ENCODE measurements around the gene RBM47.

GRCh38 chr4:40412866-40413795 lies 216.5 kb downstream of the RBM47 start:
- TF ChIP-seq CTCF (IDR thresholded peaks at IDR 0.05; ENCODE audit: insufficient read depth, low read length): no peak
- TF ChIP-seq POLR2AphosphoS5 (IDR thresholded peaks at IDR 0.05; ENCODE audit: low read depth): no peak
- TF ChIP-seq REST (IDR thresholded peaks at IDR 0.05; ENCODE audit: insufficient replicate concordance, low read depth): no peak
